ENCODE results near the gene TDRD3. TPM values are rescaled to one million over a fixed set of nuclear protein-coding genes. Genes with fewer than 3 reads are reported as not detected.

TDRD3 gene
- total RNA-seq, 2 donors from 2014 or later = 21.0 to 25.9 TPM

DNA sequence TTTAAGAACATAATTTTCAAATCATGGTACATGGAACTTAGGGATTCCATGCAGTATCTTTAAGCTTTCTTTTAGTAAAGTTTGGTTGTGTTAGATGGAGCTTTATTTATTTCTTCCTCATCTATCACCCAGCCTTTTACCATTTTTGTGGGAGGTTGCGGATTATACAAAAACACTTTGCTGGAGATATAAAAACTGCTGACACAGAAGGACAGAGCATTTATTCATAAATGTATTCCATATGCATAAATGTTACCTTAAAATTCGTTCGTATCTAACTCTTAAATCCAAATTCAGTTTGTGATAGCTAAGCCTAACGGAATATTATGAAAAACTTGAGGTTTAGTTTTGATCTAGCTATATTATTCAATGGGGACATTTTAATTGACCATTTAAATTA lies 143.3 kb downstream of the TDRD3 start:
- Histone ChIP-seq H3K27me3 (no peaks in the 10 kb centered on the region), H3K9ac (ENCODE audit: low read depth in 2 of 2, low read length in 2 of 2) (no peak overlapping the region), H3K4me3 (no peak overlapping the region), H3K9me3 (no peaks in the 10 kb centered on the region), H3K27ac (no peak overlapping the region), H3K4me1 (no peaks in the 10 kb centered on the region), H3K36me3 (no peaks in the 10 kb centered on the region)
- TF ChIP-seq, protein P1, sequence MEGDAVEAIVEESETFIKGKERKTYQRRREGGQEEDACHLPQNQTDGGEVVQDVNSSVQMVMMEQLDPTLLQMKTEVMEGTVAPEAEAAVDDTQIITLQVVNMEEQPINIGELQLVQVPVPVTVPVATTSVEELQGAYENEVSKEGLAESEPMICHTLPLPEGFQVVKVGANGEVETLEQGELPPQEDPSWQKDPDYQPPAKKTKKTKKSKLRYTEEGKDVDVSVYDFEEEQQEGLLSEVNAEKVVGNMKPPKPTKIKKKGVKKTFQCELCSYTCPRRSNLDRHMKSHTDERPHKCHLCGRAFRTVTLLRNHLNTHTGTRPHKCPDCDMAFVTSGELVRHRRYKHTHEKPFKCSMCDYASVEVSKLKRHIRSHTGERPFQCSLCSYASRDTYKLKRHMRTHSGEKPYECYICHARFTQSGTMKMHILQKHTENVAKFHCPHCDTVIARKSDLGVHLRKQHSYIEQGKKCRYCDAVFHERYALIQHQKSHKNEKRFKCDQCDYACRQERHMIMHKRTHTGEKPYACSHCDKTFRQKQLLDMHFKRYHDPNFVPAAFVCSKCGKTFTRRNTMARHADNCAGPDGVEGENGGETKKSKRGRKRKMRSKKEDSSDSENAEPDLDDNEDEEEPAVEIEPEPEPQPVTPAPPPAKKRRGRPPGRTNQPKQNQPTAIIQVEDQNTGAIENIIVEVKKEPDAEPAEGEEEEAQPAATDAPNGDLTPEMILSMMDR (IDR thresholded peaks at IDR 0.05) = no peak
- no peak for DNase-seq
- intact Hi-C loops (cut with DNase I) = no loop called here

GRCh38 chr13:60562096-60562780 lies 165.2 kb downstream of the TDRD3 start:
- intact Hi-C loops (cut with DNase I) = no loop called here
- TF ChIP-seq, protein P1 (IDR thresholded peaks at IDR 0.05) = no peak
- H3K27me3 ChIP-seq = no peaks in the 10 kb centered on the region
- H3K36me3 ChIP-seq = no peaks in the 10 kb centered on the region
- DNase-seq = no peak
- no peak overlapping the region for H3K27ac ChIP-seq
- H3K9ac ChIP-seq (ENCODE audit: low read depth in 2 of 2, low read length in 2 of 2) = no peak overlapping the region
- no peaks in the 10 kb centered on the region for H3K9me3 ChIP-seq
- no peak overlapping the region for H3K4me3 ChIP-seq
- H3K4me1 ChIP-seq = no peaks in the 10 kb centered on the region

GRCh38 chr13:60571571-60571970 lies 174.6 kb downstream of the TDRD3 start:
- Histone ChIP-seq H3K36me3 (no peaks in the 10 kb centered on the region), H3K9me3 (no peaks in the 10 kb centered on the region), H3K9ac (ENCODE audit: low read depth in 2 of 2, low read length in 2 of 2) (no peak overlapping the region), H3K4me1 (no peaks in the 10 kb centered on the region), H3K4me3 (no peak overlapping the region), H3K27ac (no peak overlapping the region), H3K27me3 (no peaks in the 10 kb centered on the region)
- no peak for DNase-seq
- intact Hi-C loops (cut with DNase I) = no loop called here
- TF ChIP-seq, protein P1 (IDR thresholded peaks at IDR 0.05) = no peak

DNA sequence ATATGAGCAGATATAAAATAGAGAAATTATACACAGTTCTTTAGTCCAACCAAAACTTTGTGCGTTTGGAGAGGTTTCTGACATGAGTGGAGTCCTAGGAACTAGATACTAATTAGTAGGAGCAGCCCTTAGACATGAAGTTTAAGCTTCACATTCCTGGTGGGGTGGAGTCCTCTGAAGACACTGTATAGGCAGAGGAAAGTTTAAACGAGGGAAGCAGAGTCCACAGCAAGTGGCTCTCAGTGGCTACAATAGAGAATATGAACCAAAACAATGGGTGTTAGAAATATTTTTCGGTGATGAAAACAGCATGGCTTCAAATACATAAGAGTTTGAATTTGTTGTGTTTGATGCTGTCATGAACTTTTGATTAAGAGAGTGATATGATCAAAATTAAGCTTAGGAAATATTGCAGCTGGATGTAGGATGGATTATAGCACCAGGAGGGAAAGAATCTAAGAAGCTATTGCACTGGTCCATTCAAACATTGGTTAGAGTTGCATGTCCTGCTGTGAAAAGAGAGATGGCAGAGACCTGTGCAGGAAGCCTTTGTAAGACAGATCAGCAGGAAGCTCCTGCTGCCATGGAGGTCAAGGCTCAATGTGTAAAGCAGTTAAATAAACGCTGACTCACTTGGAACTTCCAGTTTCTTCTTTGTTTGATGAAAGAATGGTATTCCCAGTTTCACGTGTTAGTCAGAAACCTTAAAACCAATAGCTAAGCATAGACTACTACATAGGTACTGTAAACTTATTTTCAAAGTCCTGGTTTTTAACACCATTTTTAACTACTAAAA lies 175.2 kb downstream of the TDRD3 start:
- TF ChIP-seq, protein P1 (IDR thresholded peaks at IDR 0.05) = no peak
- intact Hi-C loops (cut with DNase I) = no loop called here
- Histone ChIP-seq H3K9me3 (no peaks in the 10 kb centered on the region), H3K36me3 (no peaks in the 10 kb centered on the region), H3K4me1 (no peaks in the 10 kb centered on the region), H3K9ac (ENCODE audit: low read depth in 2 of 2, low read length in 2 of 2) (no peak overlapping the region), H3K27me3 (no peaks in the 10 kb centered on the region), H3K27ac (no peak overlapping the region), H3K4me3 (no peak overlapping the region)
- no peak for DNase-seq

GRCh38 chr13:60572855-60573254 lies 175.8 kb downstream of the TDRD3 start:
- DNase-seq = no peak
- Histone ChIP-seq H3K36me3 (no peaks in the 10 kb centered on the region), H3K4me3 (no peak overlapping the region), H3K27me3 (no peaks in the 10 kb centered on the region), H3K27ac (no peak overlapping the region), H3K4me1 (no peaks in the 10 kb centered on the region), H3K9me3 (no peaks in the 10 kb centered on the region), H3K9ac (ENCODE audit: low read depth in 2 of 2, low read length in 2 of 2) (no peak overlapping the region)
- intact Hi-C loops (cut with DNase I) = no loop called here
- TF ChIP-seq, protein P1 (IDR thresholded peaks at IDR 0.05) = no peak

Measured in colonic mucosa (tissue), 4 donors.